K562 (cell line): ENCODE data around the gene TRANK1. TPM values are rescaled to one million over a fixed set of nuclear protein-coding genes. Genes with fewer than 3 reads are reported as not detected.

Experiments used
- ATAC-seq: fragments of 200-7000 bp; cut with Tn5 transposase; 3 replicates; pipeline ENCODE4 v1.9.1; 2020; ENCODE audit warnings: moderate library complexity
- BruUV-seq: library from RNA; stranded (reverse); fragments of 400-500 nt; replicated peaks from 2 replicates; lab custom pipeline; 2021; lab: Mats Ljungman, UMichigan
- CTCF ChIA-PET: fragments of 300-600 bp; formaldehyde crosslinking; extraction: SDS; loops from one replicate; lab custom pipeline; 2021; ENCODE audit warnings: low intra/inter-chr PET ratio; lab: Yijun Ruan, JAX
- POLR2A ChIA-PET: fragments of 300-600, 350-650 bp; sonication (Branson Sonifier 250); formaldehyde crosslinking; extraction: SDS; loops from one replicate; lab custom pipeline; 2021; ENCODE audit warnings: antibody characterized with exemption, inconsistent platforms; lab: Yijun Ruan, JAX
- DNase-seq, 4 experiments: peaks; one replicate each; pipeline versions ENCODE4 v3.0.0 to v3.0.0-alpha.2; 2011 to 2018; ENCODE audit warnings: low spot score in 3 of 4, mixed read lengths in 3 of 4; ENCODE audit errors: extremely low read depth in 1 of 4
- FAIRE-seq: peaks from 2 replicates; lab custom pipeline; 2011; peaks lifted over from hg19 to GRCh38; lab: Jason Lieb, UNC
- H2AFZ ChIP-seq: 2 replicates; pipeline ENCODE4 v1.6.0; 2011; ENCODE audit warnings: low read depth, low read length, control low read depth, inconsistent platforms
- H3K27ac ChIP-seq: fragments of 200-600 bp; 3 replicates; pipeline ENCODE4 v1.8.0; 2011; ENCODE audit warnings: low read depth, mild to moderate bottlenecking, control low read depth, inconsistent platforms, low read length, moderate library complexity, mixed read lengths; ENCODE audit errors: extremely low read depth
- H3K27me3 ChIP-seq, 2 experiments: fragments of 300-600 bp in 1 of 2; 2 replicates in 1 of 2; 3 replicates in 1 of 2; pipeline versions ENCODE4 v1.6.0 to v1.8.0; 2011; ENCODE audit warnings: inconsistent platforms in 2 of 2, low read length in 2 of 2, mild to moderate bottlenecking in 1 of 2, mixed read lengths in 1 of 2, moderate library complexity in 1 of 2; ENCODE audit not compliant: control insufficient read depth in 2 of 2, insufficient read depth in 2 of 2
- H3K36me3 ChIP-seq: fragments of 300-600 bp; 3 replicates; pipeline ENCODE4 v1.8.0; 2011; ENCODE audit warnings: mild to moderate bottlenecking, low read length, inconsistent platforms; ENCODE audit not compliant: control insufficient read depth, insufficient read depth
- H3K4me1 ChIP-seq, 2 experiments: fragments of 200-600 bp in 1 of 2; replicated peaks in 1 of 2; 2 replicates in 1 of 2; 3 replicates in 1 of 2; pipeline versions ENCODE4 v1.5.1 to v1.8.0; 2011; ENCODE audit warnings: inconsistent platforms in 2 of 2, low read length in 2 of 2, mild to moderate bottlenecking in 1 of 2, mixed read lengths in 1 of 2, moderate library complexity in 1 of 2; ENCODE audit not compliant: control insufficient read depth in 2 of 2, insufficient read depth in 2 of 2
- H3K4me2 ChIP-seq: 2 replicates; pipeline ENCODE4 v1.6.1; 2011; ENCODE audit warnings: low read length, control low read depth, inconsistent platforms, mixed read lengths; ENCODE audit not compliant: insufficient read depth
- H3K4me3 ChIP-seq: fragments of 200-600 bp; sonication (generic), shearing (Covaris generic); 2 replicates; pipeline ENCODE4 v1.5.1; 2016; ENCODE audit warnings: control low read depth, inconsistent platforms
- H3K79me2 ChIP-seq: fragments of 200-600 bp; 3 replicates; pipeline ENCODE4 v1.8.0; 2011; ENCODE audit warnings: low read length, inconsistent platforms; ENCODE audit not compliant: control insufficient read depth, insufficient read depth
- H3K9ac ChIP-seq, 2 experiments: 2 replicates each; pipeline versions ENCODE4 v1.6.0 to v1.6.1; 2011; ENCODE audit warnings: low read depth in 2 of 2, low read length in 2 of 2, control low read depth in 1 of 2, inconsistent platforms in 1 of 2, mild to moderate bottlenecking in 1 of 2, mixed read lengths in 1 of 2; ENCODE audit not compliant: insufficient read depth in 1 of 2
- H3K9me1 ChIP-seq: one replicate; pipeline ENCODE4 v1.6.0; 2011; ENCODE audit warnings: inconsistent platforms, mild to moderate bottlenecking, low read length, moderate library complexity; ENCODE audit not compliant: control insufficient read depth, insufficient read depth
- H3K9me3 ChIP-seq: replicated peaks from 2 replicates; pipeline ENCODE4 v1.5.1; 2011; ENCODE audit warnings: low read depth, low read length, inconsistent platforms; ENCODE audit not compliant: control insufficient read depth, insufficient read depth
- H4K20me1 ChIP-seq: replicated peaks from 2 replicates; pipeline ENCODE4 v1.6.1; 2011; ENCODE audit warnings: low read length, inconsistent platforms, mixed read lengths; ENCODE audit not compliant: control insufficient read depth, insufficient read depth
- HDAC8 ChIP-seq: fragments of 450-650 bp; IDR thresholded peaks from 2 replicates; pipeline ENCODE4 v1.6.1; 2016; ENCODE audit warnings: mild to moderate bottlenecking, missing genetic modification characterization, moderate library complexity, missing compliant biosample characterization
- MBD2 ChIP-seq: sonication (generic); IDR thresholded peaks from 2 replicates; pipeline ENCODE4 v1.6.1; 2016; ENCODE audit warnings: low read depth, borderline replicate concordance
- ZNF316 ChIP-seq: fragments of 450-650 bp; IDR thresholded peaks from 2 replicates; pipeline ENCODE4 v1.6.1; 2016
- ZNF444 ChIP-seq: fragments of 250-450 bp; sonication (Bioruptor Pico); IDR thresholded peaks from 2 replicates; pipeline ENCODE4 v1.4.0; 2020; ENCODE audit warnings: mild to moderate bottlenecking, moderate library complexity
- WGBS: fragments of 100-300 bp; shearing (Covaris generic); methylation state at CpG from one replicate; pipeline ENCODE4 v1.1.6; 2016; ENCODE audit warnings: low coverage, mixed read lengths; ENCODE audit not compliant: insufficient coverage; ENCODE audit errors: missing lambda C conversion rate; 5-methylcytosine and 5-hydroxymethylcytosine counted together
- in situ Hi-C: fragments of 300-500 bp; cut with MboI; formaldehyde crosslinking; loops from 4 replicates; pipeline ENCODE4 v1.15.0; 2018; ENCODE audit warnings: inconsistent platforms, mixed read lengths
- intact Hi-C: fragments of 100-400 bp; cut with micrococcal nuclease; formaldehyde crosslinking; loops from 2 replicates; pipeline ENCODE4 v1.14.2; 2022
- polyA plus RNA-seq, 8 experiments: library from polyadenylated mRNA; depleted of rRNA in 4 of 8; stranded (reverse) in 5 of 8; unstranded in 3 of 8; fragments of >200 nt; fragmentation: Nextera tagmentation in 2 of 8; fragmentation: Illumina TruSeq in 1 of 8; extraction: Ambion mirVana in 2 of 8; extraction: Trizol in 1 of 8; gene quantifications; 2 replicates each; pipeline versions ENCODE4 v1.2.1 to v1.2.3, GENCODE V29; 2011 to 2014; ENCODE audit warnings: inconsistent platforms in 1 of 8, missing spikeins in 1 of 8
- total RNA-seq, 7 experiments: library from RNA; depleted of rRNA in 6 of 7; stranded (reverse); fragments of >200 nt in 6 of 7; fragmentation: Illumina TruSeq in 2 of 7; extraction: Trizol in 2 of 7; gene quantifications; 2 replicates each; pipeline versions ENCODE4 v1.2.1 to v1.2.3, GENCODE V29; 2011 to 2021; ENCODE audit warnings: low replicate concordance in 1 of 7
- TF ChIP-seq, protein P1 (sequence below): sonication (generic); formaldehyde crosslinking; IDR thresholded peaks from 2 replicates; pipeline ENCODE4 v1.9.0; 2022; ENCODE audit warnings: mild to moderate bottlenecking, missing genetic modification reagents
- TF ChIP-seq, protein P2 (sequence below): sonication (generic); formaldehyde crosslinking; IDR thresholded peaks from 2 replicates; pipeline ENCODE4 v1.8.0; 2022; ENCODE audit warnings: mild to moderate bottlenecking, missing genetic modification reagents

TRANK1 gene
- total and polyA plus RNA-seq, 9 of the 15 experiments (the other 6 are each of a cell fraction or from before 2014, with no cell fraction given), result 0.41 to 5.3 (median 2.1) TPM

DNA sequence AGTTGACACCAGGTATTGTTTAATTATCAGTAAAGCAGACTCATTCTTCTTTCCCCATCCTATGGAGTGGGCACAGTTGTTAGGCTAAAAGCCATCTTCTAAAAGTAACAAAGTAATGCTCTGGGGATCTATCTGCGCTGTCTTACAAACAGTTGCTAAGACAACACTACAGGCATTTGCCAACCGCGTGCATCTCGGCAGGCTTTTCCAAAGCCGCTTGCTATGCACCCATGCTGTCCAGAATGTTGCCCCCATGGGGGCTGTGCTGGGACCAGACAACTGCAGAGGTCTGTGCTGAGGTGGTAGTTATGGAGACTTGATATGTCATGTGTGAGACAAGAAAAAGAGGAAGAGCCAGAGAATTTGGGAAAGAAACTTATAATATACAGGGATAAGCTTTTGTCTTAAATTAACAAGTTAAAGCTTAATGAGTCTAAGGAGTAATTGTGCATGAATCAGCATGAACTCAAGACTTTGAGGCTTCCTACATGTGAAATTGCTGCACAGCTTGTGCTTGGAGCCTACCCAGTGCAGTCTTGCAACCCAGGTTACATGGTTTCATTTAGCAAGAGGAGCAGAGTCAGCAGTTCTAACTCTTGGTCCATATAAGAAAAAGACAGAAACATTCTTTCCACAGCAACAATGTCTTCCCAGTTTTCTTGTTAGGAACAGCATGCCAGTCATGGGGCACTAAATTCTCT lies 141.6 kb downstream of the TRANK1 start (continued):
- TF ChIP-seq, protein P1, sequence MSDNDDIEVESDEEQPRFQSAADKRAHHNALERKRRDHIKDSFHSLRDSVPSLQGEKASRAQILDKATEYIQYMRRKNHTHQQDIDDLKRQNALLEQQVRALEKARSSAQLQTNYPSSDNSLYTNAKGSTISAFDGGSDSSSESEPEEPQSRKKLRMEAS (CRISPR knock-in tag), result no peak
- no peak for TF ChIP-seq ZNF444 (CRISPR knock-in tag)
- TF ChIP-seq, protein P2, sequence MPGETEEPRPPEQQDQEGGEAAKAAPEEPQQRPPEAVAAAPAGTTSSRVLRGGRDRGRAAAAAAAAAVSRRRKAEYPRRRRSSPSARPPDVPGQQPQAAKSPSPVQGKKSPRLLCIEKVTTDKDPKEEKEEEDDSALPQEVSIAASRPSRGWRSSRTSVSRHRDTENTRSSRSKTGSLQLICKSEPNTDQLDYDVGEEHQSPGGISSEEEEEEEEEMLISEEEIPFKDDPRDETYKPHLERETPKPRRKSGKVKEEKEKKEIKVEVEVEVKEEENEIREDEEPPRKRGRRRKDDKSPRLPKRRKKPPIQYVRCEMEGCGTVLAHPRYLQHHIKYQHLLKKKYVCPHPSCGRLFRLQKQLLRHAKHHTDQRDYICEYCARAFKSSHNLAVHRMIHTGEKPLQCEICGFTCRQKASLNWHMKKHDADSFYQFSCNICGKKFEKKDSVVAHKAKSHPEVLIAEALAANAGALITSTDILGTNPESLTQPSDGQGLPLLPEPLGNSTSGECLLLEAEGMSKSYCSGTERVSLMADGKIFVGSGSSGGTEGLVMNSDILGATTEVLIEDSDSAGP, result no peak
- peak; percentile 47; the same call in 1 of the 2 replicates for TF ChIP-seq ZNF316

DNA sequence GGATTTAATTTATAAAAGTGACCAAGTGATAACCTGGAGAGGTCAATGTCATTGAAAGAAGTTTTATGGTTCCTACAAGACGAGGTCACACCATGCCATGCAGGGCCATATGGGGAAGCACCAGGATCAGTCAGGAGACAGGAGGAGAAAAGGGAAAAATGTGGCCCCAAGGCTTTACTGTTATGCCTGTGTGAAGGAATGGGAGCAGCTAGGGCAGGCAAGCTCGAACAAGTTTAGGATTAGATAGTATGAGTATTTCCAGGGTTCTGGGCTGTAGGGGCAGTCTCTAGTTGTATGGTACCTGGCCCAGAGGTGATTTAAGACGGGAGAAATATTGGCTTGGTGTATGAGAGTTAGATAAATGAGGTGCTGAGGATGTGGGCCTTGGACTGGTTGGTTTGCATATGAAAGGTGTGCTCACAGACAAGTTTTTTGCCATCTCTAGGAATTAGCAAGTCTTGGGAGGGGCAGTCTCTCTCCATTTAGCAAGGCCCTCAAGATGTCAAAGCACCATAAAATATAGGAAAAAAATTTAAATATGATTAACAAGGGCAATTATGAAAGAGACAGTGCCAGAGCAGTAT lies 144.2 kb downstream of the TRANK1 start:
- Histone ChIP-seq H3K9me3 (no peaks in the 10 kb centered on the region), H3K9ac (no peak overlapping the region), H3K27me3 (peaks cover 0 to 4% of the 10 kb centered on the region in 2 experiments; a peak in 1 of 5 replicates), H4K20me1 (no peaks in the 10 kb centered on the region), H3K4me2 (no peak overlapping the region), H3K36me3 (no peaks in the 10 kb centered on the region), H2AFZ (no peak overlapping the region), H3K9me1 (no peaks in the 10 kb centered on the region), H3K27ac (no peak overlapping the region), H3K4me3 (no peak overlapping the region), H3K79me2 (no peaks in the 10 kb centered on the region), H3K4me1 (no peaks in the 10 kb centered on the region)
- in situ Hi-C loops, result no loop called here
- no peak for DNase-seq
- intact Hi-C loops, result no loop called here
- FAIRE-seq, result peak; percentile 46
- POLR2A ChIA-PET, result interaction anchor here (0.7 kb wide), 1 partner anchor 9 kb away, joined by 3 read pairs; no protein-coding TSS in a partner anchor
- no peak for TF ChIP-seq MBD2
- no peak for TF ChIP-seq HDAC8 (tag)
- 0% methylated on average over 3 of the region's 3 CpGs for WGBS
- ATAC-seq, result no peak
- CTCF ChIA-PET, result no interaction called here
- no TSS peak for BruUV-seq
